ENCODE data around the gene NUDT13.

The NUDT13 gene

DNA sequence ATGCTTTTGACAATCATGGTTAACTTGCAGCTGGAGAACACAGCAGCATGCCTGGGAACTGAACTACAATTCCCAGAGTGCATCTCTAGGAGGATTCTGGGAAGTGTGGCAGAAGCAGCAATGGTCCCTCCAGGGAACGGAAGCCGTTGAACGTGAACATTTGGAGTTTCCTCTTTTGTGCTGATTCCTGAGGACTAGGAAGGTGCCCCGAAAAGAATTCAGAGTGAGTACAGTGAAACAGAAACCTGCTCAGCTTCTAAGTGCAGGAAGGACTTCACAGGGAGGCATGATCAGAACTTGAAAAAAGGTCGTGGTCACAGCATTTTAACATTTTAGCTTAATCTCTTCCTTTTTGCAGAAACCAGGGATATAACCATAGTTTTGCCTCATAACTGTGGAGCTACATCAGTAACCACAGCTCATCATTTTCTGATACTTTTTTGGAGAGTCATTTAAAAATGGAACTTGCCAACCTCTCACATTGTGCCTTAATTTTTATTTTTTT is at the start of gene NUDT13:
Gene NUDT13, plus strand, starts transcription at position 111 of the 505 bp plus-strand sequence. CDS start 3,911 bp downstream, outside the sequence.
- peak; percentile 77 for DNase-seq (ENCODE audit: low read depth, low spot score)

DNA sequence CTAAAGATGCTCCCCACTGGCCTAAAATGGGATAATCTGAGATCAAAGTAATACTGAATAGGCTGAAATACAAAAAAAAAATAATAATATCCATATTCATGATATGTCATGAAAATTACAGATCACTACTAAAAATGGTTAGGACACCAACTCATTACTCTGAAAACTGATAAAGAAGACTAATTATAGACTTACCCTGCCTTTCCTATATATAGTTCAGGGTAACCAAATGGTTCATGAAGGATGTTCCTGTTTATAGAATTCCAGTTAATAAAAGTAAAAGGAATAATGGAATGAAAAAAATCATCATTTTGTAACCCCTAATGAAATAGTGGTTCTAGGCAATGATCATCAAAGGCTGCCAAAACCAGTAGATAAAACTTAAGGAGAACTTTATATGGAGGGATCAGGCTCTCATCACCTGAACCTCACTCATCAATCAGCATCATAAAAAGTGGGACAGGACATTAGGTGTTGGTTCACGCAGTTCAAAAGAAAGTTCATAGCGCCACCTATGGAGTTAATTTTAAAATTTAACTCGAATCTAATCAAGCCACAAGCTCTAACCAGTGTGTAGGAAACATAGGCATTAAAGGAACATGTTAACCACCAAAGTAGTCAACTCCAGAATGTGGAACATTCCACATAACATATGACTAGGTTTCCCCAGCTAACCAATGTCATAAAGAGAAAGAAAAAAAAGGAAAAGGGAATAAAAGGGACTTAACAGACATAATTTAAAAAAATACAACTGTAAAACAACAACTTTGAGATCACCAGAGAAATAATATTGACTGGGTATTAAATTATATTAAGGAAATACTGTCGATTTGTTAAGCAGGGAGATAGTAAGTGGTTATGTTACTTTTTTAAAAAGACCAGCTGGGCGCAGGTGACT is 49.3 kb upstream of the NUDT13 start:
- no peak for DNase-seq (ENCODE audit: low read depth, low spot score)

GRCh38 chr10:73061743-73062142 is 48.5 kb upstream of the NUDT13 start:
- DNase-seq (ENCODE audit: low read depth, low spot score), result no peak

GRCh38 chr10:73065441-73065840 is 44.8 kb upstream of the NUDT13 start:
- no peak for DNase-seq (ENCODE audit: low read depth, low spot score)

- no peak for DNase-seq (ENCODE audit: low read depth, low spot score)
Measured at GRCh38 chr10:73073627-73074026, 36.6 kb upstream of the NUDT13 start.

DNA sequence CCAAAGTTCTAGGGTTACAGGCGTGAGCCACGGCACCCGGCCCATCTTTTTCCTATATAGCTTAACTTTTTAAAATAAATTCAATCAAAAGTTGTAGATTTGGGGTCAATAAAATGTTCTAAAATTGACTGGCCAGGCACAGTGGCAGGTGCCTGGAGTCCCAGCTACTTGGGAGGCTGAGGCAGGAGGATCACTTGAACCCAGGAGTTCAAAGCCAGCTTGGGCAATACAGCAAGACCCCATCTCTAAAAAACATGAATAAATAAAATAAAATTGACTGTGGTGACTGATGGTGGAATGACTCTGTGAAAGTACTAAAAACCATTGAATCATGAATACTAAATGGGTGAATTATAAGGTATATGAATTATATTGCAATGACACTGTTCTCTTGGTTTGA is 34.4 kb upstream of the NUDT13 start:
- no peak for DNase-seq (ENCODE audit: low read depth, low spot score)

- DNase-seq (ENCODE audit: low read depth, low spot score), result no peak
Measured at GRCh38 chr10:73076360-73077183, 33.7 kb upstream of the NUDT13 start.

DNA sequence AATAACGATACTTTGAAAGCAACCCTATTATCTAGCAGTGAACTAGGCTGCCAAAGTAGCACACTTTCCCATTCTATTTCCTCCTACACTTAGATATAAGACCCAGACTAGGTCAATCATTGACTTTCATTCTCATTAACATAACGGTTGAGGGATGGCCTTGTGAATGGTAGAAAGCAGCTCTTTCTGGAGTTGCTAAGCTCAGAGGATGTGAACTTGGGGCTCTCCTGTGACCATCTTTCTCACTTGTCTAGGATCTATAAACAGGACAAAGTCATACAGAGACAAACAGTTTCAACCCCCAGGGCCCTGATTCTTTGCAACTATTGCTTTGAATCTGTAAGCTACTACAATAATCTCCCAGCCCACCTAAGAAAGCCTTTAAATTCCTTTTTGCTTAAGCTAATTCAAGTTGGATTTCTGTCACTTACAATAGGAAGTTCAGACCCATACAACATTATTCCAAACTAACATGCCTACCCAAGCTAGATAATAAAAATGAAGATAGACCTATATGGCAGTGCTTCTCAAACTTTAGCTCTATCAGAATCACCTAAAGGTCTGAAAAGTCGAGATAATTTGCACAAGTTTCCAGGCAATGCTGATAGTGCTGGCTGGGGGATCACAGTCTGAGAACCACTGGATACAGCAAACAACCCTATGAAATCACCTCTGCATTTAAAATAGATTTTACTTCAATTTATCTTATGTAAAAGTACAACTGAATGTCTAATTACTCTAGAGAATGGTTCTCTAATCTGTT is 30.3 kb upstream of the NUDT13 start:
- DNase-seq (ENCODE audit: low read depth, low spot score), result no peak

- DNase-seq (ENCODE audit: low read depth, low spot score), result no peak
Measured at GRCh38 chr10:73083221-73083620, 27.0 kb upstream of the NUDT13 start.

DNA sequence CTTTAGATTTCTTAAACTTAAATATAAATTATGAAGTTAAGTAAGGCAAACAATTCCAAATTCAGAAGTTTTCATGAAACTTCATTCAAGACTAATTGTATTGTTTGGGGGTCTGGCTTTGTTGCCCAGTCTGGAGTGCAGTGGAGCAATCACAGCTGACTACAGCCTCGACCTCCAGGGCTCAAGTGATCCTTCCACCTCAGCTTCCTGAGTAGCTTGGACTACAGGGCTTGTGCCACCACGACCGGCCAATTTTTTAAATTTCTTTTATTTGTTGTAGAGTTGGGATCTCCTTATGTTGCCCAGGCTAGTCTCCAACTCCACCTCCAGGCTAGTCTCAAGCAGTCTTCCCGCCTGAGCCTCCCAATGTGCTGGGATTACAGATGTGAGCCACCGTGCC is 26.0 kb upstream of the NUDT13 start:
- DNase-seq (ENCODE audit: low read depth, low spot score), result no peak

DNA sequence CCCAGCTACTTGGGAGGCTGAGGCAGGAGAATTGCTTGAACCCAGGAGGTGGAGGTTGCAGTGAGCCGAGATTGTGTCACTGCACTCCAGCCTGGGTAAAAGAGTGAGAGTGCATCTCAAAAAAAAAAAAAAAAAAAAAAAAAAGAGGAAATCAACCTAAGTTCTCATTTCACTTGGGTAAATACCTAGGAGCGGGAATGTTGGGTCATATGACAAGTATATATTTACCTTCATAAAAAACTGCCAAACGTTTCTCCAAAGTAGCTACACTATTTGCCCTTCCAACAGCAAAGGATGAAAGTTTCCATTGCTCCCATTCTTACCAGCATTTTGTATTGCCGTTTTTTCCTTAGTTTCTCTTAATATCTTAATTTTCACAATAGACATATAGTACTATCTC is 23.4 kb upstream of the NUDT13 start:
- DNase-seq (ENCODE audit: low read depth, low spot score), result no peak

GRCh38 chr10:73088304-73088703 is 22.0 kb upstream of the NUDT13 start:
- DNase-seq (ENCODE audit: low read depth, low spot score), result no peak

DNA sequence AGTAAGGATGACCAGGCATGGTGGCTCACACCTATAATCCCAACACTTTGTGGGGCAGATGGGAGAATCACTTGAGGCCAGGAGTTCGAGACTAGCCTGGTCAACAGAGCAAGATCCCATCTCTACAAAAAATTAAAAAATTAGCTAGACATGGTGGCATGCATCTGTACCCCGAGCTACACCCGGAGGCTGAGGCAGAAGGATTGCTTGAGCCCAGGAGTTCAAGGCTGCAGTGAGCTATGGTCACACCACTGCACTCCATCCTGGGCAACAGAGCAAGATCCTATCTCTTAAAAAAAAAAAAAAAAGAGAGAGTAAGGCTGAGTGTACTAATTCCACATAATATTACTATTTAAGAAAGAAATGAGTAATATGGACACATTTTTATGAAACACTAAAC is 17.4 kb upstream of the NUDT13 start:
- no peak for DNase-seq (ENCODE audit: low read depth, low spot score)

DNA sequence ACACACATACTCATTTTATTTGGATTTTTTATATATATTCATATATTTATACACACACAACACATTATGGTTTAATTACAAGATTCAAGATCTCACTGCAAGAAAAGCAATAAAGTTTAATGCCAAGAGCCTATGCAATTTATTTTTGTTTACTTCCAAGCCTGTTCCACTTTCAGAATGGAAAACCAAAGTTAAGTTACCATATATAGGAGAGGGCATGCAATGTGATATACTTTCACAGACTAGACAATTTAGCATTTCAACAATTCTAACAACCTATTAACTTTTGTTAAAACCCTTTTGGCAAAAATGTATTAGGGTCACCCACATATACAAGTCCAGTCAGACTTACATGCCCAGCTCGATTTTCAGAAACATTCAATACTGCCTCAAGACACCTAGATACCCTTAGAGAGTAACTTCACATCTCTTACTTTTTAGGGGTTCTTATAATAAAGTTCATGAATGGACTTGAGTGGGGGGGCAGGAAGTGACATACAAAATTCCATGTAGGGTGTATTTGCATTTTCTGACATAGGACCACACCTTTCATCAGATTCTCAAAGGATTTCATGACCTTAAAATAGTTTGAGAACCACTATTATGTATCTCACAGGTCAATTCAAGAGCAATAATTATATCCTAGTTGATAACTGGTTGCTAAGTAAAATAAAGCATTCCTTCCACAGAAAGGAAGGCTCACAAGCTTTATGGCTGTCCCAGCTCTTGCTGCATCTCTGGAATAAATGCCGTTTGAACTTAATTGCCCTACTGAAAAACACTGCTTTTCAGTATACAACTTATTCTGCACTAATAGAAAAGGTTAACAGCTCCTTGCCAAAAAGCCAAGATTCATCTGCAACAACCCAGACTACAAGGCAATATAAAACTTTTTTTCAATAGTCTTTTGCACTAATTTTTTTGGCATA is 16.1 kb upstream of the NUDT13 start:
- no peak for DNase-seq (ENCODE audit: low read depth, low spot score)

DNA sequence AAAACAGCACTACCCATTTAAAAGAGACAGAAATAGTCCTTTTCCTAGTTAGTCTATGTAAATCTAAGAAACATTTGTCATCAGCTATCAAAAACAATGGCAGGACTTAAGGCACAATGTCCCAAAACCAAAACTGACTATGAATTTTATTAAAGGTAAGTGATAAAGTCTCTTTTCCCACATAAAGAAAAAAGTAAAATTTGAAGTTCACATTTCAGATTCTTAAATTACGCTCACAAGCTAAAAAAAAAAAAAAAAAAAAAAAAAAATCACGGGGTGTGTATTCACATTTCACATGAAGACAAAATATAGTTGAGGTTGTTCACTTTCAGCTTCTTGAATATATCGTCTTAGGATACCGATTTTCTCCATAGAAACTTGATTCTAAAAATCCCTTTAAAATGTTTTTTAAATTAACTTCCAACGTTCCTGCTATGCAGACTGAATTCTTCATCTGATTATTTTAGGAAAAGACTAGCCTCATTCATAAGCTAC is 15.2 kb upstream of the NUDT13 start:
- no peak for DNase-seq (ENCODE audit: low read depth, low spot score)

- no peak for DNase-seq (ENCODE audit: low read depth, low spot score)
Measured at GRCh38 chr10:73095481-73096021, 14.7 kb upstream of the NUDT13 start.

GRCh38 chr10:73096041-73096448 is 14.2 kb upstream of the NUDT13 start:
- DNase-seq (ENCODE audit: low read depth, low spot score), result no peak

DNA sequence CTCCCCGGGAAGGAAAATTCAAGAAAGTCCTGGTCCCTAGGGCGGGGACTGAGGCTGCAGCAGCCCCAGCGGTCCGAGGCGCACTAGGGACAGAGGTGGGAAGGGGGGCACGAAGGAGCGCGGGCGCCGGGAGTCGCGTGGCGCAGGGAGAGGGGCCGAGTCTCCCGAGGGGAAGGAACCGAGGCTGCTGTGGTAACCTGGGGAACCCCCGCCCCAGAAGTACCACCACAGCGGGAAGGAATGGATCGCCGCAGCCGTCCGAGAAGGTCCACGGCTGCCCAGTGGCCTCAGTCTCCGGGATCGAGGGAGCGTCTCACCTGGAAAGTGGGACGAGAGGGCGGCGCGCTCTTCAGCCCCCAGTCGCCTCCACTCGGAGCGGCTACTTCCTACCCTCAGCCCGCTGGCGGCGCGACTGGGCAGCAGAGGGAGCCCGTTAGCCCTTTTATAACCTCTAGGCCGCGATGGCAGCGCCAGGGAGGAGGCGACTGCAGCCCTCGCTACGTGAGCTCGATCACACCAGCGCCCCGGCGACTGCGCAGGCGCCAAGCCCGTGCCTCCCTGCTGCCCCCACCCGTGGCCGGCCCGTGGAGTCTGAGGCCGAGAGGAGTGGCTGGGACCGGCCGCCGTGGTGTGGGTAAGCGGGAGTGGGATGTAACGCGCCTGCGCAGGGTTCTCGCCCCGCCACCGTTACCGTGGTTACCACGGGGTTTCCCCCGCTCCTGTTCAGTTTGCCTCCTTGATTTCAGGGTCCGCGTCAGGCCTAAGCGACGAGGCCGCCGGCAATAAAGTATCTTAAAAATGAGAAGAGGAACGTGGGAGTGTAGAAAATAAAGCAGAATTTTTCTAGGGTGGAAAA is 13.6 kb upstream of the NUDT13 start, which contains the start of gene P4HA1:
Gene P4HA1, minus strand, starts transcription at position 418 of the 856 bp plus-strand sequence. CDS start 21,983 bp downstream, outside the sequence.
- DNase-seq (ENCODE audit: low read depth, low spot score), result no peak

DNA sequence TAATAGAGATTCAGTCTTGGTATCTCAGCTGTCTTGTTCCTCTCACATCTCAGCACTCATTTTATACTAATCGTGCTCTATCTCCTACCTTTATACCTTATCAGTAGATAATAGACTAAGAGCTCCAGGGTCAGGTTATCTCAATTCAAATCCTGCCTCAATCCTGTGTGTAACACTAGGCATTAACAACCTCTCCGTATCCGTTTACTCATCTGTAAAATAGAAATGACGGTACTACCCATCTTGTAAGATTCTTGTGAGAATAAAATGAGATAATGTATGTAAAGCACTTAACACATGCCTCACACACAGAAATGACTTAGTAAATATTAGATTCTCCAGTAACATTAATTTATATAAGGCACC is 13.0 kb upstream of the NUDT13 start:
- no peak for DNase-seq (ENCODE audit: low read depth, low spot score)

All from iPS DF 19.7 (cell line).